Ishikawa (cell line): Measurements from ENCODE around the gene FAM181B.

Experiments used
- CEBPB ChIP-seq: IDR thresholded peaks from 2 replicates; pipeline ENCODE4 v1.6.1; 2012
- CREB1 ChIP-seq: IDR thresholded peaks from 2 replicates; pipeline ENCODE4 v1.6.1; 2012; ENCODE audit warnings: low read depth
- FOXM1 ChIP-seq: IDR thresholded peaks from 2 replicates; pipeline ENCODE4 v1.6.1; 2012; ENCODE audit warnings: low read depth, borderline replicate concordance
- NFIC ChIP-seq: IDR thresholded peaks from 2 replicates; pipeline ENCODE4 v1.6.1; 2012
- REST ChIP-seq: IDR thresholded peaks from 2 replicates; pipeline ENCODE4 v1.6.1; 2012; ENCODE audit warnings: low read depth, mild to moderate bottlenecking
- TAF1 ChIP-seq: IDR thresholded peaks from 2 replicates; pipeline ENCODE4 v1.6.1; 2012; ENCODE audit warnings: low read depth, mild to moderate bottlenecking

- TF ChIP-seq REST: no peak
- TF ChIP-seq NFIC: no peak
- TF ChIP-seq CEBPB: no peak
- TF ChIP-seq CREB1: no peak
- TF ChIP-seq TAF1: no peak
- no peak for TF ChIP-seq FOXM1
These were observed 3.4 kb downstream of the FAM181B start for GRCh38 chr11:82730286-82730685.
